Activated CD4-positive, alpha-beta T cell treated with anti-CD3 and anti-CD28 coated beads, Interleukin-2, amount 10 ng/mL, durations not matched to agents 7 days and 5 days (primary cell): Measurements from ENCODE around the gene CALD1. TPM values are rescaled to one million over a fixed set of nuclear protein-coding genes. Genes with fewer than 3 reads are reported as not detected.

Experiments used
- CTCF ChIA-PET: fragments of 350-600 bp; sonication (Branson Sonifier 250); formaldehyde crosslinking; loops from one replicate; lab custom pipeline; 2021; ENCODE audit warnings: antibody characterized with exemption; lab: Charles Lee
- POLR2A ChIA-PET: fragments of 350-600 bp; sonication (Branson Sonifier 250); formaldehyde crosslinking; loops from one replicate; lab custom pipeline; 2021; ENCODE audit warnings: antibody characterized with exemption; lab: Charles Lee
- DNase-seq: peaks from one replicate; pipeline ENCODE4 v3.0.0-alpha.2; 2020
- H3K27ac Mint-ChIP-seq: one replicate; pipeline ENCODE4 v1.8.0; 2021; ENCODE audit warnings: mild to moderate bottlenecking, moderate library complexity, mixed read lengths
- H3K27me3 Mint-ChIP-seq: one replicate; pipeline ENCODE4 v1.8.0; 2021; ENCODE audit warnings: mixed read lengths
- H3K36me3 Mint-ChIP-seq: one replicate; pipeline ENCODE4 v1.8.0; 2021; ENCODE audit warnings: low read depth, mixed read lengths
- H3K4me1 Mint-ChIP-seq: one replicate; pipeline ENCODE4 v1.8.0; 2021; ENCODE audit warnings: mixed read lengths
- H3K4me3 Mint-ChIP-seq: one replicate; pipeline ENCODE4 v1.8.0; 2021; ENCODE audit warnings: mild to moderate bottlenecking, moderate library complexity, mixed read lengths
- H3K9me3 Mint-ChIP-seq: one replicate; pipeline ENCODE4 v1.8.0; 2021; ENCODE audit warnings: mixed read lengths
- total RNA-seq, 2 experiments: library from RNA; stranded (reverse); gene quantifications; one replicate each; pipeline ENCODE4 v1.2.3, GENCODE V29; 2021

The CALD1 gene
- total RNA-seq, 2 experiments from 2014 or later, result 0.10 to 0.17 TPM

- no peaks in the 10 kb centered on the region for H3K9me3 Mint-ChIP-seq
- CTCF ChIA-PET, result no interaction called here
- POLR2A ChIA-PET, result no interaction called here
Measured at GRCh38 chr7:134782121-134782623, 2.7 kb downstream of the CALD1 start.

DNA sequence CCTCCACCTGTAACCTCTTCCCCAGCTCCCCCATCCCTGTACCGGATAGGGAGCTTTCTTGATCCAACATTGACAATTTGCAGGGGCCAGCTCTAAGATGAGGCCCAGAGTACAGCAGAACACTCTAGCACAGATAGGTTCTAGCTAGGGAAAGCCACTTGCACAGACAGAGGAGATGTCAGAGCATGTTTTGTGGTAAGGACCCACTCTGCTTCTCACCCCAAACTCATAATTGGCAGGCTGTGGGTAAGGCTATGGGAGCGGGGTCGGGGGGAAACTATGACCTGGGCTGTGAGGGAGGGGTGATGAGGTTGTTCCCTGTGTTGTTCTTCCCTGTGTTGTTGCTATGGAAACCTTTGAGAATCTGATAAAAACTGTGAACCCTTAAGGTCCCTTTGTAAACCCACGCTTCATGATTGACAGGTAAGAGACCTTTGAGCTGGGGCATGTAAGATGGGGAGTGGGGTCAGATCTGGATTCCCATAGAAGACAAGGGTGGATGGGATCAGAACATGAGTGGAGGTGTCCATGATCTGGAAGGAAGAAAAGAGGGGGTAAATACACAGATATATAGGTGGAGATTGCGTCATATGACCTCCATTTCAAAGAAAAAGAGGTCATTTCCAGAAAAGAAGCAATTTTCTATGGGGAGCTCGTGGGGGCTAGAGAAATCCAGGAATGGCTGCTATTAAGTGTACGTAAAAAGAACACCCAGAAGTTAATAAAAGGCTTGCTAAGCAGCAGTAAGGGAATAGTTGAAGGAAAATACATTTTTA lies 4.0 kb downstream of the CALD1 start:
- Mint-ChIP-seq H3K4me1 (peaks cover 6% of the 10 kb centered on the region), H3K27ac (no peak overlapping the region), H3K36me3 (no peaks in the 10 kb centered on the region), H3K9me3 (no peaks in the 10 kb centered on the region), H3K27me3 (no peaks in the 10 kb centered on the region), H3K4me3 (no peak overlapping the region)
- POLR2A ChIA-PET, result no interaction called here
- DNase-seq, result no peak
- CTCF ChIA-PET, result interaction anchor here (1.1 kb wide), 1 partner anchor 24 kb away, joined by 3 read pairs; no protein-coding TSS in a partner anchor

More at GRCh38 chr7:134782121-134782623, 2.7 kb downstream of the CALD1 start:
- peaks cover 6% of the 10 kb centered on the region for H3K4me1 Mint-ChIP-seq
- H3K27me3 Mint-ChIP-seq, result no peaks in the 10 kb centered on the region
- no peak overlapping the region for H3K27ac Mint-ChIP-seq
- no peak overlapping the region for H3K4me3 Mint-ChIP-seq
- H3K36me3 Mint-ChIP-seq, result no peaks in the 10 kb centered on the region
- DNase-seq, result no peak

- H3K4me1 Mint-ChIP-seq, result peaks cover 6% of the 10 kb centered on the region
- no peaks in the 10 kb centered on the region for H3K36me3 Mint-ChIP-seq
- no peak overlapping the region for H3K4me3 Mint-ChIP-seq
- H3K27ac Mint-ChIP-seq, result no peak overlapping the region
- DNase-seq, result no peak
- H3K27me3 Mint-ChIP-seq, result no peaks in the 10 kb centered on the region
- H3K9me3 Mint-ChIP-seq, result no peaks in the 10 kb centered on the region
- ChIA-PET POLR2A (no interaction called here), CTCF (interaction anchor here (0.9 to 1.7 kb wide), 3 partner anchors 15 to 46 kb away, joined by 3 to 4 read pairs (median 3); no protein-coding TSS in a partner anchor)
Measured at GRCh38 chr7:134784251-134785049, 5.0 kb downstream of the CALD1 start.

GRCh38 chr7:134785842-134786241 lies 6.4 kb downstream of the CALD1 start:
- CTCF ChIA-PET, result interaction anchor here (0.6 to 1.7 kb wide), 2 partner anchors 13 to 27 kb away, joined by 3 to 4 read pairs; no protein-coding TSS in a partner anchor
- Mint-ChIP-seq H3K4me3 (no peak overlapping the region), H3K27ac (no peak overlapping the region), H3K4me1 (peaks cover 6% of the 10 kb centered on the region), H3K36me3 (no peaks in the 10 kb centered on the region), H3K27me3 (no peaks in the 10 kb centered on the region), H3K9me3 (no peaks in the 10 kb centered on the region)
- POLR2A ChIA-PET, result no interaction called here
- DNase-seq, result no peak

GRCh38 chr7:134787064-134787463 lies 7.6 kb downstream of the CALD1 start:
- POLR2A ChIA-PET, result no interaction called here
- no peaks in the 10 kb centered on the region for H3K36me3 Mint-ChIP-seq
- DNase-seq, result no peak
- H3K4me1 Mint-ChIP-seq, result no peaks in the 10 kb centered on the region
- H3K9me3 Mint-ChIP-seq, result no peaks in the 10 kb centered on the region
- no peak overlapping the region for H3K27ac Mint-ChIP-seq
- no peak overlapping the region for H3K4me3 Mint-ChIP-seq
- H3K27me3 Mint-ChIP-seq, result no peaks in the 10 kb centered on the region
- CTCF ChIA-PET, result no interaction called here

GRCh38 chr7:134787720-134788119 lies 8.3 kb downstream of the CALD1 start:
- H3K27me3 Mint-ChIP-seq, result no peaks in the 10 kb centered on the region
- no peak for DNase-seq
- CTCF ChIA-PET, result interaction anchor here (1.1 kb wide), 1 partner anchor 403 kb away, joined by 3 read pairs; no protein-coding TSS in a partner anchor
- POLR2A ChIA-PET, result no interaction called here
- no peak overlapping the region for H3K4me3 Mint-ChIP-seq
- H3K27ac Mint-ChIP-seq, result no peak overlapping the region
- no peaks in the 10 kb centered on the region for H3K36me3 Mint-ChIP-seq
- no peaks in the 10 kb centered on the region for H3K9me3 Mint-ChIP-seq
- H3K4me1 Mint-ChIP-seq, result no peaks in the 10 kb centered on the region

DNA sequence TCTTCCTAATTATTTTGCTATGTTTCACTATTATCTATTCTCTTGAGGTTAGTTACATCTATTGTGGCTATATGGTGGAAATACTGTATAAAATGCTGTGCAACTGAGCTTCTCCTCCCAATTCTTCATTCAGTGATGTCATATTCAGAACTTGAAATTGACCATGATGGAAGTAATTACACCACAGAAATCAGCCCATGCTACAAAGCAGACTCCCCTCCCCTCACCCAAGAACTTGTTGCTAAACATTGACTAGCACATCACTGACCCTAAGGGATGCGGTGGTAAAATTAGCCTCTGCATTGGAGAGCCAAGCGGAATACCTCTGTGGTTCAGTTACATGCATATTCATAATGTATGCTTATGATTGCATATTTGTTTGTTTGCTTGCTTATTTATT lies 8.8 kb downstream of the CALD1 start:
- DNase-seq, result no peak
- Mint-ChIP-seq H3K9me3 (no peaks in the 10 kb centered on the region), H3K27ac (no peak overlapping the region), H3K27me3 (no peaks in the 10 kb centered on the region), H3K36me3 (no peaks in the 10 kb centered on the region), H3K4me3 (no peak overlapping the region), H3K4me1 (no peaks in the 10 kb centered on the region)
- CTCF ChIA-PET, result interaction anchor here (1.1 to 1.2 kb wide), 2 partner anchors 182 to 402 kb away, joined by 3 to 7 read pairs; no protein-coding TSS in a partner anchor
- POLR2A ChIA-PET, result no interaction called here

GRCh38 chr7:134789967-134790685 lies 10.7 kb downstream of the CALD1 start:
- H3K27me3 Mint-ChIP-seq, result no peaks in the 10 kb centered on the region
- CTCF ChIA-PET, result interaction anchor here (1.1 to 1.3 kb wide), 2 partner anchors 8 to 265 kb away, joined by 3 read pairs; no protein-coding TSS in a partner anchor
- POLR2A ChIA-PET, result no interaction called here
- peaks cover 3% of the 10 kb centered on the region for H3K9me3 Mint-ChIP-seq
- DNase-seq, result no peak
- no peak overlapping the region for H3K27ac Mint-ChIP-seq
- no peak overlapping the region for H3K4me3 Mint-ChIP-seq
- H3K36me3 Mint-ChIP-seq, result peaks cover under 1% of the 10 kb centered on the region
- H3K4me1 Mint-ChIP-seq, result no peaks in the 10 kb centered on the region

DNA sequence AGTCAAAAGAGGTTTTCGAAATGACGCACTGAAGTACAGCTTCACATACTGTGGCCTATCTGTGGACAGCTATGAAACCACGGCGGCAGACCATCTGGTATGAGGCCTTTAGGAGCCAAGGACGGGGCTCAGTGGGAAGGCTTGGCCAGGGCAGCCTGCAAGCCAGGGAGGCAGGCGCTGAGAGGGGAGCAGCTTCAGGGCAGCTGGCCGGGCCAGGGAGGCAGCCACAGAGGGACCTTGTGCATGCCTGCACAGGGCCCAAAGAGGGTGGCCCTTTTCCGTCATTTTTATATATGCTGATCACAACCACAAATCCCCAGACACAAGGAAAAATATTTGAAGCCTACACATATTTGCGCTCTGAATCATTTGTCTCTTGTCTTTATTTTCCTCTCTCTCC lies 13.5 kb downstream of the CALD1 start:
- no peak overlapping the region for H3K27ac Mint-ChIP-seq
- no peaks in the 10 kb centered on the region for H3K4me1 Mint-ChIP-seq
- peaks cover 3% of the 10 kb centered on the region for H3K36me3 Mint-ChIP-seq
- DNase-seq, result no peak
- ChIA-PET POLR2A (no interaction called here), CTCF (interaction anchor here (1.1 kb wide), 1 partner anchor 121 kb away, joined by 3 read pairs; no protein-coding TSS in a partner anchor)
- H3K9me3 Mint-ChIP-seq, result peaks cover 7% of the 10 kb centered on the region
- no peaks in the 10 kb centered on the region for H3K27me3 Mint-ChIP-seq
- no peak overlapping the region for H3K4me3 Mint-ChIP-seq

DNA sequence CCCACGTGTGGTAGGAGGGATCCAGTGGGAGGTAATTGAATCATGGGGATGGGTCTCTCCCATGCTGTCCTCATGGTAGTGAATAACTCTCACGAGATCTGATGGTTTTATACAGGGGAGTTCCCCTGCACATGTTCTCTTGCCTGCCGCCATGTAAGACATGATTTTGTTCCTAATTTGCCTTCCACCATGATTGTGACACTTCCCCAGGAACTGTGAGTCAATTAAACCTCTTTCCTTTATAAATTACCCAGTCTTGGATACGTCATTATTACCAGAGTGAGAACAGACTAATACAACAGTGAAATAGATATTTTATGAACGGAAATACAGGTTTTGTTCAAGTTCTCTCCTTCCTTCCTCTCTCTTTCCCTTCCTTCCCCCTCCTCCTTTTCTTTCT lies 15.8 kb downstream of the CALD1 start:
- Mint-ChIP-seq H3K27me3 (no peaks in the 10 kb centered on the region), H3K36me3 (peaks cover 3% of the 10 kb centered on the region), H3K9me3 (peaks cover 7% of the 10 kb centered on the region), H3K4me1 (no peaks in the 10 kb centered on the region), H3K4me3 (no peak overlapping the region), H3K27ac (no peak overlapping the region)
- CTCF ChIA-PET, result interaction anchor here (1.4 kb wide), 1 partner anchor 22 kb away, joined by 3 read pairs; no protein-coding TSS in a partner anchor
- POLR2A ChIA-PET, result no interaction called here
- DNase-seq, result no peak

- CTCF ChIA-PET, result interaction anchor here (0.9 kb wide), 1 partner anchor 8 kb away, joined by 3 read pairs; no protein-coding TSS in a partner anchor
- H3K4me3 Mint-ChIP-seq, result no peak overlapping the region
- DNase-seq, result no peak
- H3K36me3 Mint-ChIP-seq, result peaks cover 3% of the 10 kb centered on the region
- H3K27ac Mint-ChIP-seq, result no peak overlapping the region
- POLR2A ChIA-PET, result no interaction called here
- no peaks in the 10 kb centered on the region for H3K27me3 Mint-ChIP-seq
- peaks cover 7% of the 10 kb centered on the region for H3K9me3 Mint-ChIP-seq
- H3K4me1 Mint-ChIP-seq, result no peaks in the 10 kb centered on the region
Measured at GRCh38 chr7:134798155-134798554, 18.7 kb downstream of the CALD1 start.

DNA sequence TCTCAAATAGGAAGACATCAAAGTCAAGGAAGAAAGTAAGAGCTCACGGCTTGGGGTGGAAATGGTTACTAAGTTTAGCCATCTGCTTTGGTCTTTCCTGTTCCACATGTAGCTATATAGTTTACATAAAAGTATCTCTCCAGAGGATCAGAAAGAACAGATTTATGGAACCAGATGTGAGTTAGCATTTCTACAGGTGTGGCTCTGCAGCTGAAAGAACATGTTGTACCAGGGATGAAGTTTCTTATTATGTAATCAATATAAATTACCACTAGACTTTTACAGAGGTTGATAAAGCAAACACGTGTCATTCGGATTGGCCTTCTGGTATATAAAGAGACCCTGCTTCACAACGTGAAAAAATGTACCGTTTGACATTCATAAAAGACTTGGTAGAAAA lies 19.9 kb downstream of the CALD1 start:
- ChIA-PET CTCF (interaction anchor here (1.0 kb wide), 1 partner anchor 14 kb away, joined by 4 read pairs; no protein-coding TSS in a partner anchor), POLR2A (no interaction called here)
- H3K27ac Mint-ChIP-seq, result no peak overlapping the region
- DNase-seq, result no peak
- H3K9me3 Mint-ChIP-seq, result peaks cover 4% of the 10 kb centered on the region
- peaks cover 3% of the 10 kb centered on the region for H3K36me3 Mint-ChIP-seq
- H3K4me3 Mint-ChIP-seq, result no peak overlapping the region
- no peaks in the 10 kb centered on the region for H3K4me1 Mint-ChIP-seq
- H3K27me3 Mint-ChIP-seq, result no peaks in the 10 kb centered on the region
